ENCODE results near the gene ZNF485.

DNA sequence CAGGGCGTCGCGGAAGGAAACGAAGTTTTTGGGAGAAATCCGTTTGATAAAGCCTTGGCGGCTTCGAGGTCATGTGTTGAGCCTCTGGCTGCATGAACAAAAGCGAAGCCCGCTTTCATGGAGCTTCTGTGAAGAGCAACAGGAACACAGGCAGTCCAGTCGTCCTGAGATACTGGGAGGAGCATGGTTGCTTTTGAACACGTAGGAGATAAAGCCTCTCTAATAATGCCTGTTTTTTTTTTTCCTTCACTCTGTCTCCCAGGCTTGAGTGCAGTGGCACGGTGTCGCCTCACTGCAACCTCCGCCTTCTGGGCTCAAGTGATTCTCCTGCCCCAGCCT, 42.9 kb downstream of the ZNF485 start:
- TF ChIP-seq, protein P1, sequence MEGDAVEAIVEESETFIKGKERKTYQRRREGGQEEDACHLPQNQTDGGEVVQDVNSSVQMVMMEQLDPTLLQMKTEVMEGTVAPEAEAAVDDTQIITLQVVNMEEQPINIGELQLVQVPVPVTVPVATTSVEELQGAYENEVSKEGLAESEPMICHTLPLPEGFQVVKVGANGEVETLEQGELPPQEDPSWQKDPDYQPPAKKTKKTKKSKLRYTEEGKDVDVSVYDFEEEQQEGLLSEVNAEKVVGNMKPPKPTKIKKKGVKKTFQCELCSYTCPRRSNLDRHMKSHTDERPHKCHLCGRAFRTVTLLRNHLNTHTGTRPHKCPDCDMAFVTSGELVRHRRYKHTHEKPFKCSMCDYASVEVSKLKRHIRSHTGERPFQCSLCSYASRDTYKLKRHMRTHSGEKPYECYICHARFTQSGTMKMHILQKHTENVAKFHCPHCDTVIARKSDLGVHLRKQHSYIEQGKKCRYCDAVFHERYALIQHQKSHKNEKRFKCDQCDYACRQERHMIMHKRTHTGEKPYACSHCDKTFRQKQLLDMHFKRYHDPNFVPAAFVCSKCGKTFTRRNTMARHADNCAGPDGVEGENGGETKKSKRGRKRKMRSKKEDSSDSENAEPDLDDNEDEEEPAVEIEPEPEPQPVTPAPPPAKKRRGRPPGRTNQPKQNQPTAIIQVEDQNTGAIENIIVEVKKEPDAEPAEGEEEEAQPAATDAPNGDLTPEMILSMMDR (conservative IDR thresholded peaks at IDR 0.05; ENCODE audit: low read depth, low read length): no peak
- no peak for TF ChIP-seq EZH2 (IDR thresholded peaks at IDR 0.05; ENCODE audit: borderline replicate concordance, low read depth, low read length, poor library complexity, severe bottlenecking)

All from A673 (cell line).